Left lobe of liver (tissue), 2 donors: ENCODE measurements around the gene SOAT1. TPM values are rescaled to one million over a fixed set of nuclear protein-coding genes. Genes with fewer than 3 reads are reported as not detected.
"Not testable (repeated sequence)": the region's sequence is repeated elsewhere in the genome, so short reads cannot be mapped to it uniquely, and the experiment has no call there.

Experiments
- ATAC-seq: fragments of 200-7000 bp; cut with Tn5 transposase; one replicate; pipeline ENCODE4 v1.9.1; 2020; ENCODE audit warnings: mild to moderate bottlenecking, moderate library complexity
- DNase-seq: peaks from one replicate; pipeline ENCODE4 v3.0.0-alpha.2; 2020; ENCODE audit warnings: low spot score
- total RNA-seq: library from RNA; stranded (reverse); gene quantifications from one replicate; pipeline ENCODE4 v1.2.1, GENCODE V29; 2021
- donor health status: DM: no; HTN: no; CAD: no; lungs with moderate emphysema.
- donor health status: DM: no; HTN: yes; CAD: no.

The SOAT1 gene
- total RNA-seq, 1 donor from 2014 or later: 13.9 TPM

DNA sequence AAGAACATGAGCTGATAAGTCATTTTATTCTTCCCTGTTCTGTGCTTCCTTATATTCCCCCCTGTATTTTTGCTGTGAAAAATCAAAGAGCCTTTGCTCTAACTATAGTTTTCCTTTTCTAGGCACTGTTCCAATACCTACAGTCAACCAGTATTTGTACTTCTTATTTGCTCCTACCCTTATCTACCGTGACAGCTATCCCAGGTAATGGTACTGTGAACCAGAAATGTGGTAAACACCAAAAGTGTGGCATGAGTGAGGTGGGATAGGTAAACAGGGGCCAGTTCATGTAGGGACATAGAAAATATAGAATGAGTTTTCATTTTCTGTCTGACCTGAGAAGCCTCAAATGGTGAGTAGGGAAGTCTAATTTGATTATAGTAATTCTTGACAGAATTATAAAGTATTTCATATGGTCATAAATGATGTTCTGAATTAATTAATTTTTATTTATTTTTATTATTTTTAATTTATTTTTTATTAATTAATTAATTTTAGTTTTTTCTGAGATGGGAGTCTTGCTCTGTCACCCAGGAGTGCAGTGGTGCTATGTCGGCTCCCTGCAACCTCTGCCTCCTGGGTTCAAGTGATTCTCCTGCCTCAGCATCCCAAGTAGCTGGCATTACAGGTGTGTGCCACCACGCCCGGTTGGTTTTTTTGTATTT, 49.3 kb downstream of the SOAT1 start:
- peak; percentile 78 for ATAC-seq

DNA sequence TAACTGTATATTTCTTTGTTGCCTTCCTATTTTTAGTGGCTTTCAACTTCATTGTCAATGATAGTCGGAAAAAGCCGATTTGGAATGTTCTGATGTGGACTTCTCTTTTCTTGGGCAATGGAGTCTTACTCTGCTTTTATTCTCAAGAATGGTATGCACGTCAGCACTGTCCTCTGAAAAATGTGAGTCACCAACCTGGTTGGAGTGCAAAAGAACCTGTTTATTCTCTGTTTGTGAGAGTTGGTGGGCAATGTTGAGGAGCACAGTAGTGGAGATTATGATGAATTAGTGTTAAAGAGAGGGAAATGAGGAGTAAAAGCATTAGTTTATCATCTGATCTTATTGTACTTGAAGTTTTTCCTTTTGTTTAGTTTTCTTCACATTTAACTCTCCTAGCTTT, 57.7 kb downstream of the SOAT1 start:
- DNase-seq (no peak), ATAC-seq (no peak)

More for the DNA sequence above, 49.3 kb downstream of the SOAT1 start:
- no peak for DNase-seq

DNA sequence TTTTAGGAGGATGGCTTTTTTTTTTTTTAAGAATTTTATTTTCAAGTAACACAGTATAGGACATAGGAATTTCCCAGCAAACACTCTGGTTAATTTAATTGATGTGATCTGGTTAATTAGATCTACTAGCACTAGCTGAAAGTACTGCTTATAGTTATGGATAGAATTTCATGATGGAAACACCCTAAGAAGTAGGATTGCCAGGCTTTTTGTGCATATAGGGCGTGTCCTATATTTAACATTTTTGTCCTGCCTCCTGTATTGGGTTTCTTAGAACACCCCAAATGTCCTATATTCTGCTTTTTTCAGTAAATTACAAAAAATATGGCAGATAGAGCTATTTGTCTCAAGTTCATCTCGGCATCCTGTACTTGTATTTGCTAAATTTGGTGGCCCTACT, 58.6 kb downstream of the SOAT1 start:
- DNase-seq (no peak), ATAC-seq (no peak)

DNA sequence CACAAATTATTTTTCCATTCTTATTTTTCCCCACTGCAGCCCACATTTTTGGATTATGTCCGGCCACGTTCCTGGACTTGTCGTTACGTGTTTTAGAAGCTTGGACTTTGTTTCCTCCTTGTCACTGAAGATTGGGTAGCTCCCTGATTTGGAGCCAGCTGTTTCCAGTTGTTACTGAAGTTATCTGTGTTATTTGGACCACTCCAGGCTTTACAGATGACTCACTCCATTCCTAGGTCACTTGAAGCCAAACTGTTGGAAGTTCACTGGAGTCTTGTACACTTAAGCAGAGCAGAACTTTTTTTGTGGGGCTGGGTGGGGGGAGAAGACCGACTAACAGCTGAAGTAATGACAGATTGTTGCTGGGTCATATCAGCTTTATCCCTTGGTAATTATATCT, 59.9 kb downstream of the SOAT1 start:
- ATAC-seq (peak; percentile 58), DNase-seq (no peak)

DNA sequence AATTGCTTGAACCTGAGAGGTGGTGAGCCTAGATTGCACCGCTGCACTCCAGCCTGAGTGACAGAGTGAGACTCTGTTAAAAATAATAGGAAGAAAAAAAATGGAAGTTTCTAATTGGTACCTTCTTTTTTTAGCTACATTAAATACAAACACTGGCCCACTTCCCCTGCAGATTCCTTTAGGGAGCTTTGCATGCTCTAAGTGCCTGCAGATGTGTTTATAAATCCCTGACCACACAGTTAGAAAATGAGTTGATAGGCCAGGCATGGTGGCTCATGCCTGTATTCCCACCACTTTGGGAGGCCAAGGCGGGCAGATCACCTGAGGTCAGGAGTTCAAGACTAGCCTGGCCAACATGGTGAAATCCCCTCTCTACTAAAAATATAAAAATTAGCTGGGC, 68.0 kb downstream of the SOAT1 start:
- not testable (repeated sequence) for ATAC-seq, DNase-seq

DNA sequence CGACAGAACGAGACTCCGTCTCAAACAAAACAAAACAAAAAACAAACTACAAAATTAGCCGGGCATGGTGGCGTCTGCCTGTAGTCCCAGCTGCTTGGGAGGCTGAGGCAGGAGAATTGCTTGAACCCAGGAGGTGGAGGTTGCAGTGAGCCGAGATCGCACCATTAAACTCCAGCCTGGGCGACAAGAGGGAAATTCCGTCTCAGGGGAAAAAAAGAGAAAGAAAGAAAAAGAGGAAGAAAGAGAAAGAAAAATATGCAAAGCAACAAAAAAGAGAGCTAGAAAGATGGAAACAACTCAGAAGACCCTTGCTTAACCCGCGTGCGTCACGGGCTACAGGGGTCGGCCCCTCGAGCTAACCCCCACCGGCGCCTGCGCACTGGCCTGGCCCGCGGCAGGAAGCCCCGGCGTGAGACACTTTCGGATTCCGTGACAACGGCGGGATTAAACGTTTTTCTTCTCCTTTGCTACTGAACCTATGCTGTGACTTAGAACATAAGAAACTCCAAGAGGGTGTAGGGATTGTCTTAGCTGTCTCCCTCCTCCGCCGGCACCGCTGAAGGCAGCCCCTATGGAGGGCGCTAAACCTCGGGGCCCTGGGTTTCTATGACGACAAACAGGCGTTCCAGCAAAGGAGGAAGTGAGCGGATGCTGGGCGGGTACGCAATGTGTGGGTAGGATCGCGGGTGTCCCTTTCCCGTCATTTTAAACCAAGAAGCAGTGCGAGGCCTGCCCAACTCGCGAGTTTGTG, 71.9 kb downstream of the SOAT1 start, which contains the start of gene AXDND1:
Gene AXDND1 (plus strand): TSS at position 630 of the 751 bp plus-strand sequence. CDS start 539 bp downstream, outside the sequence.
- ATAC-seq (peak; percentile 96), DNase-seq (peak; percentile 86)

DNA sequence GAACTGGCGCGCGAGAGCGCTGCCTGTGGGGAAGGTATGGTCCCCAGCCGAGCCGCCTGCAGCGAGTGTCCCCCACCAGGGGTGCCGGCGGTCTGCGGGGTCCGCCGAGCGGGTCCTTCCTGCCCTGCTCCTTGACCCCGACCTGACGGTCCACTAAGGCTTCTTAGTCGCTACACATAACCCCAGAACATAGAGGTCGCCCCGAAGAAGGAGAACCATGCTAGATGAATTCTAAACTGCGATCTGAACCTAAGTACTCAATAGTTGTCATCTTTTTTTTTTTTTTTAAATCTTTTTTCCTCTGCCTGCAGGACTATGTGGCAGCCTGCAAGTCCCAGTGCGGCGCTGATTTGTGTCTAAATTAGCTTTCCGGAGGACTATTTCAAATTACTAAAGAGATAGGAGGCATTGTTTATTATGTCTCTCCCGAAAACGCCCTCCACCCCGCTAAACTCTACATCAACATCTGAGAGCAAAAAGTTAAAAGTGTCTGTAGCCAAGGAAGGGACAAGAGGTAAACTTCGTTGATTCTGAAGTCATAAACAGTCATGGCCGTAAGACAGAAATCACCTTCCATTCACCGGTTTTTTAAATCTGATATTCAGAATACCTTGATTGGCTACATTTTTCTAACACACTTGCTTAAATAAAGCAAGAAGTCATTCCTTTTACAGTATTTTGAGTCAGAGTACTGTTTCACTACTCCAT, 72.7 kb downstream of the SOAT1 start:
- no peak for DNase-seq
- ATAC-seq: no peak

DNA sequence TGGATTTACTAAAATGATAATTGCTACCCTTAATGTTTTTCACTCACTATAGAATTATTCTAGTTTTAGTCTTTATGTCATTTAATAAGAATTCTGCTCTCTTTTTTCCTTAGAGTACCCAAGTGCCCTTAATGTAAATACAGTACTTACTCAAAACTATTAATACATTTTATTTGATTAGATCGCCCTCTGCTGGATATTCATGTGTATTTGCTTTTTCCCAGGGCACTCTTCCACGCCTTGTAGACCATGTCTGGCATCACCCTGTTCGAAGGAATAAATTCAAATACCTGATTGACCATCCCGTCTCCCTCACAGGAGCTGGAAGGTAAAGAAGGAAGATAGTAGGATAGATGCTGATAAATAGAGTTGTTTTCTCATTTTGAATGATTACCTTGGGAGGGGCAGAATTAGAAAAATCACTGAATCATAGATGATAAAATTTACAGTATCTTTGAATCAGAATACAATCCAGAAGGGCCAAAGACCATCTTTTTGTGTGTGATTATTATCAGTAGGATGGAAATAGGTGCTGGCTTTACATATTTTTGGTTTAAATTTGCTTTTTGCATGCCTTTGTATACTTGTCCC, 76.2 kb downstream of the SOAT1 start:
- DNase-seq (no peak), ATAC-seq (peak; percentile 59)

DNA sequence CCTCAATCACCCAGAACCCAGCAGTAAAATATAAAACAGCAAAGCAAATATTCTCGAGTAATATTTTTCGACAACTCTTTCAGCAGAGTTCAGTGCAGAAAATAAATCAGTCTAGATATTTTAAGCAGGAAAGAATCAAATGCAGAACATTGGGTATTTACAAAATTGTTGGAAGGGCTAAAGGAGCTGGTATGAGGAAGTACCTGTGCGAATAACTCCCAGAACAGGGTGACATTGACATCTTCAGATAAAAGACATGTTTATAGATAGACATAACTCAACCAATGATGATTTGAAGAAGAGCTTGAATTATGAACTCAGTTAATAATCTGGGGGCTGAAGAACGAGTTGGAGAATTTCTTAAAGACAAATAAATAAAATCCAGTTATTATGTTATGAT, 78.6 kb downstream of the SOAT1 start:
- DNase-seq (no peak), ATAC-seq (no peak)

DNA sequence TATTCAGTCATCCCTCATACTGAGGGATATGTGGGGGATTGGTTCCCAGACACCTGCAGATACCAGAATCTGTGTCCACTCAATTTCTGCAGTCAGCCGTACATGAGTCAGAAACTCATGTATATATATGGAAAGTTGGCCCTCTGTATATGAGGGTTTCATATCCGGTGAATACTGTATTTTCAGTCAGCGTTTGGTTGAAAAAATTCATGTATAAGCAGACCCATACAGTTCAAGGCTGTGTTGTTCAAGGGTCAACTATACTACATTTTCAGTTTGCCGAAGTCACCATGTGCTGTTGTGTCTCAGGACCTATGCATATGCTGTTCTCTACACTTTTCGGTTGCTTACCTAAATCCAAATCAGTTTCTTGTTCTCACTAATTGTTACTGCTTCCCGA, 82.6 kb downstream of the SOAT1 start:
- no peak for DNase-seq
- no peak for ATAC-seq

- ATAC-seq (no peak), DNase-seq (no peak)
Observed at GRCh38 chr1:179380299-179380698, 86.7 kb downstream of the SOAT1 start.

GRCh38 chr1:179384027-179384426, 90.4 kb downstream of the SOAT1 start:
- DNase-seq: no peak
- ATAC-seq: no peak

- DNase-seq (no peak), ATAC-seq (no peak)
Observed at GRCh38 chr1:179385510-179385909, 91.9 kb downstream of the SOAT1 start.

DNA sequence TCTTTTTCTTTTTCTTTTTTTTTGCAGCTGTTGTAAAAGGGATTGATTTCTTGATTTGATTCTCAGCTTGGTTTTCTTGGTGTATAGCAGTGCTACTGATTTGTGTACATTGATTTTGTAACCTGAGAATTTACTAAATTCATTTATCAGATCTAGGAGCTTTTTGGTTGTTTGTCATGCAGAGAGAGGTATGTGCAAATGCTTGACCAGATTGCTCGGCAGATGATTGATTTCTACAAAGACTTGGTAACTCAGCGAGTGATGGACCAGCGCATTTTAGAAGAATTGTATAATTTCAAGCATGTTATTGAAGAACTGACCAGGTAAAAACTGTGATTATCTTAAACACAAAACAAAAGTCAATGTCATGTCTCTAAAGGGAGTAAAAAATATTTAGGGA, 100.1 kb downstream of the SOAT1 start:
- ATAC-seq: no peak
- DNase-seq: no peak

GRCh38 chr1:179399399-179399798, 105.8 kb downstream of the SOAT1 start:
- DNase-seq: not testable (repeated sequence)

More at GRCh38 chr1:179399399-179399798, 105.8 kb downstream of the SOAT1 start:
- not testable (repeated sequence) for ATAC-seq

Other genes starting within 250 kb of the SOAT1 start
- 13.8 TPM for gene TOR3A, start 211.7 kb upstream of the SOAT1 start, total RNA-seq
- gene ABL2, start 64.1 kb upstream of the SOAT1 start, total RNA-seq: 4.5 TPM
- not detected for gene AXDND1, start 72.2 kb downstream of the SOAT1 start, total RNA-seq